DND-41 (cell line): Measurements from ENCODE around the gene TMPRSS9.
A peak's percentile ranks its signal among the peaks of the same experiment; 100 is the strongest.
"Not testable (repeated sequence)": the region's sequence is repeated elsewhere in the genome, so short reads cannot be mapped to it uniquely, and the experiment has no call there.

Experiments
- ATAC-seq: fragments of 200-7000 bp; cut with Tn5 transposase; 3 replicates; pipeline ENCODE4 v1.9.1; 2021; ENCODE audit warnings: low read depth; ENCODE audit not compliant: insufficient read depth
- DNase-seq: peaks from one replicate; pipeline ENCODE4 v3.0.0-alpha.2; 2020
- H2AFZ ChIP-seq: 2 replicates; pipeline ENCODE4 v1.6.0; 2012; ENCODE audit warnings: low read depth, low read length
- H3K27ac ChIP-seq: 2 replicates; pipeline ENCODE4 v1.5.1; 2012; ENCODE audit warnings: low read length, inconsistent platforms
- H3K27me3 ChIP-seq: fragments of 200-600 bp; sonication (generic); 2 replicates; pipeline ENCODE4 v1.6.0; 2012; ENCODE audit warnings: low read length, mild to moderate bottlenecking, inconsistent platforms; ENCODE audit not compliant: insufficient read depth, poor library complexity
- H3K36me3 ChIP-seq: 2 replicates; pipeline ENCODE4 v1.5.1; 2012; ENCODE audit warnings: low read length, inconsistent platforms; ENCODE audit not compliant: insufficient read depth
- H3K4me1 ChIP-seq: 2 replicates; pipeline ENCODE4 v1.5.1; 2012; ENCODE audit warnings: mild to moderate bottlenecking, low read length; ENCODE audit not compliant: insufficient read depth
- H3K4me2 ChIP-seq: 2 replicates; pipeline ENCODE4 v1.6.0; 2012; ENCODE audit warnings: mild to moderate bottlenecking, moderate library complexity, low read length, inconsistent platforms; ENCODE audit not compliant: insufficient read depth
- H3K4me3 ChIP-seq, 2 experiments: fragments of 200-600 bp in 1 of 2; shearing (Covaris generic) in 1 of 2; 2 replicates each; pipeline ENCODE4 v1.5.1; 2012 to 2016; ENCODE audit warnings: inconsistent platforms in 2 of 2, low read length in 2 of 2, mild to moderate bottlenecking in 2 of 2, low read depth in 1 of 2, moderate library complexity in 1 of 2
- H3K79me2 ChIP-seq: 2 replicates; pipeline ENCODE4 v1.6.0; 2012; ENCODE audit warnings: low read length, inconsistent platforms; ENCODE audit not compliant: insufficient read depth
- H3K9ac ChIP-seq: 2 replicates; pipeline ENCODE4 v1.6.0; 2012; ENCODE audit warnings: low read depth, mild to moderate bottlenecking, inconsistent platforms, low read length, moderate library complexity
- H3K9me3 ChIP-seq: 2 replicates; pipeline ENCODE4 v1.5.1; 2012; ENCODE audit warnings: low read length, moderate library complexity, mild to moderate bottlenecking, inconsistent platforms; ENCODE audit not compliant: insufficient read depth, severe bottlenecking
- H4K20me1 ChIP-seq: 2 replicates; pipeline ENCODE4 v1.6.0; 2012; ENCODE audit warnings: low read length; ENCODE audit not compliant: insufficient read depth
- CTCF ChIP-seq: IDR thresholded peaks from 2 replicates; pipeline ENCODE4 v1.5.1; 2012; ENCODE audit warnings: borderline replicate concordance, low read length, moderate library complexity, mild to moderate bottlenecking; ENCODE audit not compliant: poor library complexity, severe bottlenecking; ENCODE audit errors: extremely low read depth
- EZH2 ChIP-seq: IDR thresholded peaks from 3 replicates; pipeline ENCODE4 v1.6.1; 2012; ENCODE audit warnings: borderline replicate concordance, low read depth, mild to moderate bottlenecking, moderate library complexity, low read length, inconsistent platforms; ENCODE audit not compliant: severe bottlenecking

Gene TMPRSS9

GRCh38 chr19:2416321-2417097 lies 56.4 kb downstream of the TMPRSS9 start:
- Histone ChIP-seq H3K27ac (no peak overlapping the region), H3K4me2 (no peak overlapping the region), H4K20me1 (peaks cover 11% of the 10 kb centered on the region)

DNA sequence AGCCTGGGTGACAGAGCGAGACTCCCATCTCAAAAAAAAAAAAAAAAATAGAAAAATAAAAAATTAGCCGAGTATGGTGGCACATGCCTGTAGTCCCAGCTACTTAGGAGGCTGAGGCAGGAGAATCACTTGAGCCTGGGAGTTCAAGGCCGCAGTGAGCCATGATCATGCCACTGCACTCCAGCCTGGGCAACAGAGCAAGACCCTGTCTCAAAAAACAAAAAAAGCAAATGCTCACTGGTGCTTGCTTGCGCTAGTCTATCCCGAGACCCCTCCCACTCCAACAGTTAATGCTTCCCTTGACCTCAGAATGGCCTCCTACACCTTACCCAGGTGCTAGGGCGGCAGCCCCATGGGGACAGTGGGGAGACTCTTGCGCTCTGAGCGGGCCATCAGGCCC lies 57.4 kb downstream of the TMPRSS9 start:
- not testable (repeated sequence) for H2AFZ ChIP-seq, DNase-seq, ATAC-seq, H3K4me3 ChIP-seq, H3K9ac ChIP-seq, H3K9me3 ChIP-seq, H3K79me2 ChIP-seq, H3K27ac ChIP-seq, H3K4me2 ChIP-seq, H3K27me3 ChIP-seq, H3K4me1 ChIP-seq, H3K36me3 ChIP-seq
- peaks cover 11% of the 10 kb centered on the region for H4K20me1 ChIP-seq

More at GRCh38 chr19:2416321-2417097, 56.4 kb downstream of the TMPRSS9 start:
- TF ChIP-seq CTCF, result no peak
- TF ChIP-seq EZH2, result no peak
- H3K79me2 ChIP-seq, result no peaks in the 10 kb centered on the region
- no peaks in the 10 kb centered on the region for H3K4me1 ChIP-seq
- no peak; the same call in 2 of the 3 replicates for ATAC-seq
- H3K9me3 ChIP-seq, result no peaks in the 10 kb centered on the region
- H3K36me3 ChIP-seq, result peaks cover 9% of the 10 kb centered on the region
- H3K9ac ChIP-seq, result no peak overlapping the region
- H3K27me3 ChIP-seq, result no peaks in the 10 kb centered on the region
- no peak overlapping the region for H3K4me3 ChIP-seq
- no peak overlapping the region for H2AFZ ChIP-seq
- no peak for DNase-seq

DNA sequence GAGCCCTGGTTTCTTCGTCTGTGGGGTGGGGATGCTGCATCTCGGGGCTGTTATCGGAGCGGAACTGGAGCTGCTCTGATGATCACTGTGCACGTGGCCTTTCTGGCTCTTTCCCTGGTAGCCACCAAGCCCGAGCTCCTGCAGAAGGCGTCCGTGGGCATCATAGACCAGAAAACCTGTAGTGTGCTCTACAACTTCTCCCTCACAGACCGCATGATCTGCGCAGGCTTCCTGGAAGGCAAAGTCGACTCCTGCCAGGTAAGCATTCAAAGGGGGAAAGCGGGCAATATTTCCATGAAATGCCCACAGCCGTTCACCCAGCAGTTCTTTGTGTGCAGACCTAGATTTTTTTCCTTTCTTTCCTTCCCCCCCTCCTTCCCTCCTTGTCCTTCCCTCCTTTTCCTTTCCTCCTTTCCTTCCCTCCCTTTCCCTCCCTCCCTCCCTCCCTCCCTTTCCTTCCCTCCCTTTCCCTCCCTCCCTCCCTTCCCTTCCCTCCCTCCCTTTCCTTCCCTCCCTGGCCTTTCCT lies 57.9 kb downstream of the TMPRSS9 start:
- H3K4me3 ChIP-seq, result no peak overlapping the region
- H3K4me2 ChIP-seq, result no peak overlapping the region
- TF ChIP-seq EZH2 (no peak), CTCF (no peak)
- DNase-seq (no peak), ATAC-seq (no peak)
- H3K27ac ChIP-seq, result 0 out of 2 replicates have a peak overlapping the region, but pooled peaks have one; percentile 7
- peaks cover 12% of the 10 kb centered on the region for H3K36me3 ChIP-seq
- no peak overlapping the region for H3K9ac ChIP-seq
- H3K4me1 ChIP-seq, result no peaks in the 10 kb centered on the region
- no peaks in the 10 kb centered on the region for H3K27me3 ChIP-seq
- peaks cover 11% of the 10 kb centered on the region for H4K20me1 ChIP-seq
- H3K79me2 ChIP-seq, result no peaks in the 10 kb centered on the region
- H2AFZ ChIP-seq, result no peak overlapping the region
- H3K9me3 ChIP-seq, result no peaks in the 10 kb centered on the region

- ATAC-seq, result no peak
- Histone ChIP-seq H3K79me2 (peaks cover 5% of the 10 kb centered on the region), H3K36me3 (peaks cover 25% of the 10 kb centered on the region), H3K4me2 (no peak overlapping the region), H3K4me3 (no peak overlapping the region), H3K4me1 (no peaks in the 10 kb centered on the region), H2AFZ (no peak overlapping the region), H3K9ac (no peak overlapping the region), H3K9me3 (no peaks in the 10 kb centered on the region), H3K27me3 (no peaks in the 10 kb centered on the region), H4K20me1 (peaks cover 25% of the 10 kb centered on the region), H3K27ac (no peak overlapping the region)
- TF ChIP-seq CTCF, result no peak
- no peak for TF ChIP-seq EZH2
- DNase-seq, result no peak
These were observed 59.7 kb downstream of the TMPRSS9 start for GRCh38 chr19:2419754-2420153.
